ENCODE data around the gene ZC2HC1B. TPM values are rescaled to one million over a fixed set of nuclear protein-coding genes. Genes with fewer than 3 reads are reported as not detected.

ZC2HC1B gene
- total RNA-seq, 1 donor from 2014 or later, result not detected

GRCh38 chr6:143963158-143963919 is 99.1 kb downstream of the ZC2HC1B start:
- Mint-ChIP-seq H3K9me3 (ENCODE audit: unreplicated experiment) (no peaks in the 10 kb centered on the region), H3K27ac (ENCODE audit: unreplicated experiment) (no peak overlapping the region), H3K27me3 (ENCODE audit: unreplicated experiment) (peaks cover 11% of the 10 kb centered on the region), H3K36me3 (ENCODE audit: unreplicated experiment) (peaks cover 32% of the 10 kb centered on the region), H3K4me1 (ENCODE audit: unreplicated experiment) (peaks cover 26% of the 10 kb centered on the region), H3K4me3 (ENCODE audit: unreplicated experiment) (no peak overlapping the region)
- TF ChIP-seq CTCF (IDR thresholded peaks at IDR 0.05), result no peak
- DNase-seq (ENCODE audit: extremely low spot score, unreplicated experiment), result no peak

- no peak overlapping the region for H3K27ac Mint-ChIP-seq (ENCODE audit: unreplicated experiment)
- no peak overlapping the region for H3K4me3 Mint-ChIP-seq (ENCODE audit: unreplicated experiment)
- H3K27me3 Mint-ChIP-seq (ENCODE audit: unreplicated experiment), result peaks cover 5% of the 10 kb centered on the region
- peaks cover 28% of the 10 kb centered on the region for H3K36me3 Mint-ChIP-seq (ENCODE audit: unreplicated experiment)
- no peak for TF ChIP-seq CTCF (IDR thresholded peaks at IDR 0.05)
- H3K9me3 Mint-ChIP-seq (ENCODE audit: unreplicated experiment), result no peaks in the 10 kb centered on the region
- H3K4me1 Mint-ChIP-seq (ENCODE audit: unreplicated experiment), result peaks cover 25% of the 10 kb centered on the region
- DNase-seq (ENCODE audit: extremely low spot score, unreplicated experiment), result no peak
Measured at GRCh38 chr6:143964674-143965081, 100.4 kb downstream of the ZC2HC1B start.

GRCh38 chr6:143965503-143966171 is 101.4 kb downstream of the ZC2HC1B start:
- DNase-seq (ENCODE audit: extremely low spot score, unreplicated experiment), result no peak
- no peak overlapping the region for H3K27ac Mint-ChIP-seq (ENCODE audit: unreplicated experiment)
- TF ChIP-seq CTCF (IDR thresholded peaks at IDR 0.05), result no peak
- H3K27me3 Mint-ChIP-seq (ENCODE audit: unreplicated experiment), result peaks cover 3% of the 10 kb centered on the region
- H3K4me3 Mint-ChIP-seq (ENCODE audit: unreplicated experiment), result no peak overlapping the region
- H3K9me3 Mint-ChIP-seq (ENCODE audit: unreplicated experiment), result no peaks in the 10 kb centered on the region
- H3K36me3 Mint-ChIP-seq (ENCODE audit: unreplicated experiment), result peaks cover 25% of the 10 kb centered on the region
- H3K4me1 Mint-ChIP-seq (ENCODE audit: unreplicated experiment), result peaks cover 28% of the 10 kb centered on the region

GRCh38 chr6:143966312-143966711 is 102.0 kb downstream of the ZC2HC1B start:
- Mint-ChIP-seq H3K27me3 (ENCODE audit: unreplicated experiment) (peaks cover 3% of the 10 kb centered on the region), H3K4me3 (ENCODE audit: unreplicated experiment) (no peak overlapping the region), H3K4me1 (ENCODE audit: unreplicated experiment) (peaks cover 35% of the 10 kb centered on the region)

More at GRCh38 chr6:143966312-143966711, 102.0 kb downstream of the ZC2HC1B start:
- Mint-ChIP-seq H3K36me3 (ENCODE audit: unreplicated experiment) (peaks cover 25% of the 10 kb centered on the region), H3K9me3 (ENCODE audit: unreplicated experiment) (no peaks in the 10 kb centered on the region), H3K27ac (ENCODE audit: unreplicated experiment) (no peak overlapping the region)
- no peak for TF ChIP-seq CTCF (IDR thresholded peaks at IDR 0.05)
- no peak for DNase-seq (ENCODE audit: extremely low spot score, unreplicated experiment)
